Lower lobe of right lung (tissue), 2 donors: ENCODE data around the gene KIAA1217. TPM values are rescaled to one million over a fixed set of nuclear protein-coding genes. Genes with fewer than 3 reads are reported as not detected.

ENCODE experiments used
- ATAC-seq, 2 donors: fragments of 200-7000 bp; cut with Tn5 transposase; one replicate each; pipeline ENCODE4 v1.9.1; 2020 to 2022; ENCODE audit warnings: mild to moderate bottlenecking in 2 of 2, moderate library complexity in 2 of 2
- DNase-seq: peaks from one replicate; pipeline ENCODE4 v3.0.0-alpha.2; 2020
- H3K27ac ChIP-seq: fragments of 200-600 bp; one replicate; pipeline ENCODE4 v1.8.0; 2022
- H3K27me3 ChIP-seq: fragments of 200-600 bp; one replicate; pipeline ENCODE4 v1.8.0; 2022; ENCODE audit warnings: low read depth
- H3K36me3 ChIP-seq: fragments of 200-600 bp; one replicate; pipeline ENCODE4 v1.8.0; 2022; ENCODE audit warnings: mild to moderate bottlenecking
- H3K4me1 ChIP-seq: fragments of 200-600 bp; one replicate; pipeline ENCODE4 v1.8.0; 2022
- H3K4me3 ChIP-seq: fragments of 200-600 bp; one replicate; pipeline ENCODE4 v1.8.0; 2022; ENCODE audit warnings: mild to moderate bottlenecking
- H3K9me3 ChIP-seq: fragments of 200-600 bp; one replicate; pipeline ENCODE4 v1.8.0; 2022
- intact Hi-C: fragments of 100-400 bp; cut with DNase I; formaldehyde crosslinking; loops from one replicate; pipeline ENCODE4 v1.11.0; 2022
- total RNA-seq: library from RNA; stranded (reverse); fragmentation: NEBNext Ultra II Directional; extraction: Animal tissue kit (Norgen Biotek cat#: 25700); gene quantifications from one replicate; pipeline ENCODE4 v1.2.1, GENCODE V29; 2021
- TF ChIP-seq, protein P1 (sequence below): fragments of 200-600 bp; IDR thresholded peaks from one replicate; pipeline ENCODE4 v1.8.0; 2022; ENCODE audit warnings: antibody characterized with exemption, mild to moderate bottlenecking
- donor health status: DM: no; HTN: yes; CAD: no; lungs with severe emphysema.

The KIAA1217 gene
- total RNA-seq, 1 donor from 2014 or later: 37.2 TPM

GRCh38 chr10:24381235-24382010, 172.5 kb downstream of the KIAA1217 start:
- H3K27ac ChIP-seq: no peak overlapping the region
- intact Hi-C loops: no loop called here
- H3K36me3 ChIP-seq: no peaks in the 10 kb centered on the region
- H3K9me3 ChIP-seq: no peaks in the 10 kb centered on the region
- no peak for DNase-seq
- peaks cover 10% of the 10 kb centered on the region for H3K4me1 ChIP-seq
- no peak overlapping the region for H3K4me3 ChIP-seq
- TF ChIP-seq, protein P1, sequence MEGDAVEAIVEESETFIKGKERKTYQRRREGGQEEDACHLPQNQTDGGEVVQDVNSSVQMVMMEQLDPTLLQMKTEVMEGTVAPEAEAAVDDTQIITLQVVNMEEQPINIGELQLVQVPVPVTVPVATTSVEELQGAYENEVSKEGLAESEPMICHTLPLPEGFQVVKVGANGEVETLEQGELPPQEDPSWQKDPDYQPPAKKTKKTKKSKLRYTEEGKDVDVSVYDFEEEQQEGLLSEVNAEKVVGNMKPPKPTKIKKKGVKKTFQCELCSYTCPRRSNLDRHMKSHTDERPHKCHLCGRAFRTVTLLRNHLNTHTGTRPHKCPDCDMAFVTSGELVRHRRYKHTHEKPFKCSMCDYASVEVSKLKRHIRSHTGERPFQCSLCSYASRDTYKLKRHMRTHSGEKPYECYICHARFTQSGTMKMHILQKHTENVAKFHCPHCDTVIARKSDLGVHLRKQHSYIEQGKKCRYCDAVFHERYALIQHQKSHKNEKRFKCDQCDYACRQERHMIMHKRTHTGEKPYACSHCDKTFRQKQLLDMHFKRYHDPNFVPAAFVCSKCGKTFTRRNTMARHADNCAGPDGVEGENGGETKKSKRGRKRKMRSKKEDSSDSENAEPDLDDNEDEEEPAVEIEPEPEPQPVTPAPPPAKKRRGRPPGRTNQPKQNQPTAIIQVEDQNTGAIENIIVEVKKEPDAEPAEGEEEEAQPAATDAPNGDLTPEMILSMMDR: no peak
- ATAC-seq: no peak
- no peaks in the 10 kb centered on the region for H3K27me3 ChIP-seq

DNA sequence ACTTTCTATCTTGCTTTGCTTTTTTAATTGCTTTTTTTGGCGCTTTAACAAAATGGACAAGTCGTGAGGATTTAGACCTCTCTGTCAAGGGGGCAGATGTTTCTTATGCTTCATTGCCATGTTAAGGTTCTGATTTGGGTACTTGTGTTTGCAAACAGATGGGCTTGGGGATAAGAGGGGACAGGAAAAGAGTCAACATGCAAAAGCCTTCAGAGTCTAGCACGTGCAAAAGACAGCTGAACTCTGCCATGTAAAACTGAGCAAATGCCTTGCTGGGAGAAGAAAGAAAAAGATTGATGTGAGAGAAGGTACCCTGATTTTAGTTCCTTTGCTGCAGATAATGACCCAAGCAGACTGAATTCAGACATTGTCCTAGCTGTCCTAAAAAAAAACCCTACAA, 173.1 kb downstream of the KIAA1217 start:
- Histone ChIP-seq H3K4me1 (peaks cover 10% of the 10 kb centered on the region), H3K27ac (no peak overlapping the region), H3K27me3 (no peaks in the 10 kb centered on the region), H3K36me3 (no peaks in the 10 kb centered on the region), H3K9me3 (no peaks in the 10 kb centered on the region), H3K4me3 (no peak overlapping the region)
- TF ChIP-seq, protein P1: no peak
- DNase-seq: no peak
- no peak for ATAC-seq
- intact Hi-C loops: no loop called here

- H3K9me3 ChIP-seq: no peaks in the 10 kb centered on the region
- H3K27me3 ChIP-seq: no peaks in the 10 kb centered on the region
- ATAC-seq (no peak), DNase-seq (no peak)
- TF ChIP-seq, protein P1: no peak
- intact Hi-C loops: no loop called here
- peaks cover 10% of the 10 kb centered on the region for H3K4me1 ChIP-seq
- H3K36me3 ChIP-seq: no peaks in the 10 kb centered on the region
- H3K4me3 ChIP-seq: no peak overlapping the region
- no peak overlapping the region for H3K27ac ChIP-seq
Measured at GRCh38 chr10:24382596-24382978, 173.6 kb downstream of the KIAA1217 start.

DNA sequence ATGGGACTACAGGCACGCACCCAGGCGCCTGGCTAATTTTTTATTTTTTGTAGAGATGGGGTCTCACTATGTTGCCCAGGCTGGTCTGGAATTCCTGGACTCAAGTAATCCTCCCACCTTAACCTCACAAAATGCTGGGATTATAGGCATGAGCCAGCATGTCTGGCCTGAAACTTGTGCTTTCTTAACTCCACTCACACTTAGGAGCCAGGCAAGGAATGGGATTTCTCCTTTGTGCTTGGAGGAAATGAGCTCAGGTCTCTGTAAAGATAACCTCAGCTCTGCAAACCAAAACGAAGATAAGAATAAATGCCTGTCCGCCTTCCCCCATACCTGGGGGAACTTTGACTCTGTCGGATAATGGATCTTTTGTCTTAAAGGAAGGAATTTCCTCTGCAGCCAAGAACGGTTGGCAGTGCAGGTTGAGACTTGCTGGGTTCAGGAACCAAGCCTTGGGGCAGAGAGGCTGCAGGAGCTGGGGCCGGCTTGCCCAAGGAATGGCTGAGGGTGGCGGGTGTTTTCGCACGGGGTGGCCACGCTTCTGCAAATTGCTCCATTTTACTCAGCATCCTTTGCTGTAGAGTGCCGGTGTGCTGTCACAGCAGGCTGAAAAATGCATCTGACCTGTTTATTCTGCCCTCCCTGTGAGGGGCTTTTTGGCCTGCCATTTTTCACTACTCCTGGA, 174.2 kb downstream of the KIAA1217 start:
- DNase-seq (no peak), ATAC-seq (peak in 1 of 2 donors; percentile 29)
- Histone ChIP-seq H3K4me3 (no peak overlapping the region), H3K4me1 (peaks cover 10% of the 10 kb centered on the region), H3K27me3 (no peaks in the 10 kb centered on the region), H3K36me3 (no peaks in the 10 kb centered on the region), H3K27ac (no peak overlapping the region), H3K9me3 (no peaks in the 10 kb centered on the region)
- TF ChIP-seq, protein P1: no peak
- intact Hi-C loops: no loop called here

- TF ChIP-seq, protein P1: peak; percentile 59
- H3K9me3 ChIP-seq: no peaks in the 10 kb centered on the region
- H3K4me3 ChIP-seq: no peak overlapping the region
- H3K36me3 ChIP-seq: no peaks in the 10 kb centered on the region
- peaks cover 10% of the 10 kb centered on the region for H3K4me1 ChIP-seq
- ATAC-seq (peak; percentile 93 to 95), DNase-seq (peak; percentile 86)
- H3K27ac ChIP-seq: peak overlapping the region; percentile 66
- H3K27me3 ChIP-seq: no peaks in the 10 kb centered on the region
- intact Hi-C loops: no loop called here
Measured at GRCh38 chr10:24383681-24384106, 174.8 kb downstream of the KIAA1217 start.
